Esophagus squamous epithelium (tissue), 4 donors: ENCODE data around the gene TET3.

Experiments used
- CTCF ChIP-seq, 6 experiments: fragments of 450-650 bp in 4 of 6; fragments of 200-600 bp in 2 of 6; sonication (generic) in 2 of 6; IDR thresholded peaks; one replicate each; pipeline ENCODE4 v1.5.1; 2016 to 2019; ENCODE audit warnings: antibody characterized with exemption in 6 of 6, mild to moderate bottlenecking in 4 of 6, moderate library complexity in 4 of 6
- POLR2A ChIP-seq, 4 donors: fragments of 450-650 bp; IDR thresholded peaks; one replicate each; pipeline ENCODE4 v1.6.1; 2017; ENCODE audit warnings: antibody characterized with exemption in 4 of 4, mild to moderate bottlenecking in 4 of 4, moderate library complexity in 3 of 4

- TF ChIP-seq CTCF (IDR thresholded peaks at IDR 0.05) (no peak), POLR2A (IDR thresholded peaks at IDR 0.05) (no peak)
Measured at GRCh38 chr2:74010087-74010541, 25.4 kb downstream of the TET3 start.
